Tibial nerve (tissue), 4 donors: ENCODE measurements around the gene PHF21B.

Source experiments
- CTCF ChIP-seq, 5 experiments: fragments of 200-600 bp in 3 of 5; fragments of 450-650 bp in 2 of 5; sonication (generic) in 3 of 5; IDR thresholded peaks; one replicate each; pipeline ENCODE4 v1.5.1; 2016 to 2019; ENCODE audit warnings: antibody characterized with exemption in 5 of 5, mild to moderate bottlenecking in 3 of 5, moderate library complexity in 2 of 5
- EP300 ChIP-seq, 2 donors: sonication (generic); formaldehyde crosslinking; IDR thresholded peaks; one replicate each; pipeline ENCODE4 v1.6.1; 2017; ENCODE audit warnings: antibody characterized with exemption in 2 of 2, mild to moderate bottlenecking in 1 of 2

- no peak for TF ChIP-seq CTCF (IDR thresholded peaks at IDR 0.05)
- TF ChIP-seq EP300 (IDR thresholded peaks at IDR 0.05) = no peak
Observed at GRCh38 chr22:44882226-44882905, 127.4 kb downstream of the PHF21B start.
